ENCODE data around the gene TMEM178A.

The TMEM178A gene

GRCh38 chr2:39659765-39660611, 5.7 kb upstream of the TMEM178A start:
- H3K9me3 ChIP-seq (replicated peaks in 1 of 11), result peaks cover 3 to 11% (median 8%) of the 10 kb centered on the region in 11 experiments; a peak in 20 of 22 replicates
- no peak overlapping the region for H3K9ac ChIP-seq
- H4K20me1 ChIP-seq, result no peaks in the 10 kb centered on the region; a peak in 1 of 22 replicates

GRCh38 chr2:39660612-39661236, 5.0 kb upstream of the TMEM178A start:
- H3K27ac ChIP-seq, result no peak overlapping the region
- no peak for TF ChIP-seq Cebpa-rat (IDR thresholded peaks at IDR 0.05)
- peaks cover 0 to 6% (median under 1%) of the 10 kb centered on the region in 11 experiments; a peak in 12 of 22 replicates for H3K9me3 ChIP-seq (replicated peaks in 1 of 11)

More at GRCh38 chr2:39659765-39660611, 5.7 kb upstream of the TMEM178A start:
- H3K27me3 ChIP-seq, result peaks cover 15 to 26% (median 19%) of the 10 kb centered on the region in 11 experiments
- no peaks in the 10 kb centered on the region for H3K4me1 ChIP-seq
- TF ChIP-seq Cebpa-rat (IDR thresholded peaks at IDR 0.05), result no peak
- no peak overlapping the region for H3K4me2 ChIP-seq
- no peak overlapping the region for H3K27ac ChIP-seq
- no peak overlapping the region for H3K4me3 ChIP-seq
- no peaks in the 10 kb centered on the region for H3K36me3 ChIP-seq

GRCh38 chr2:39661826-39662225, 3.9 kb upstream of the TMEM178A start:
- Histone ChIP-seq H3K9ac (no peak overlapping the region), H3K27me3 (peaks cover 32 to 42% (median 36%) of the 10 kb centered on the region in 11 experiments), H4K20me1 (peaks cover 0 to 10% (median 0%) of the 10 kb centered on the region in 11 experiments; a peak in 3 of 22 replicates), H3K4me3 (no peak overlapping the region), H3K36me3 (no peaks in the 10 kb centered on the region), H3K4me2 (no peak overlapping the region), H3K4me1 (peaks cover 5 to 10% (median 9%) of the 10 kb centered on the region in 10 experiments; a peak in 15 of 20 replicates), H3K9me3 (replicated peaks in 1 of 11) (peaks cover 0 to 5% (median 0%) of the 10 kb centered on the region in 11 experiments; a peak in 1 of 22 replicates), H3K27ac (no peak overlapping the region)
- TF ChIP-seq Cebpa-rat (IDR thresholded peaks at IDR 0.05), result no peak

More at GRCh38 chr2:39660612-39661236, 5.0 kb upstream of the TMEM178A start:
- H3K9ac ChIP-seq, result no peak overlapping the region
- H4K20me1 ChIP-seq, result no peaks in the 10 kb centered on the region; a peak in 1 of 22 replicates
- peaks cover 20 to 31% (median 25%) of the 10 kb centered on the region in 11 experiments for H3K27me3 ChIP-seq
- no peak overlapping the region for H3K4me3 ChIP-seq
- no peaks in the 10 kb centered on the region for H3K4me1 ChIP-seq
- H3K36me3 ChIP-seq, result no peaks in the 10 kb centered on the region
- H3K4me2 ChIP-seq, result no peak overlapping the region

DNA sequence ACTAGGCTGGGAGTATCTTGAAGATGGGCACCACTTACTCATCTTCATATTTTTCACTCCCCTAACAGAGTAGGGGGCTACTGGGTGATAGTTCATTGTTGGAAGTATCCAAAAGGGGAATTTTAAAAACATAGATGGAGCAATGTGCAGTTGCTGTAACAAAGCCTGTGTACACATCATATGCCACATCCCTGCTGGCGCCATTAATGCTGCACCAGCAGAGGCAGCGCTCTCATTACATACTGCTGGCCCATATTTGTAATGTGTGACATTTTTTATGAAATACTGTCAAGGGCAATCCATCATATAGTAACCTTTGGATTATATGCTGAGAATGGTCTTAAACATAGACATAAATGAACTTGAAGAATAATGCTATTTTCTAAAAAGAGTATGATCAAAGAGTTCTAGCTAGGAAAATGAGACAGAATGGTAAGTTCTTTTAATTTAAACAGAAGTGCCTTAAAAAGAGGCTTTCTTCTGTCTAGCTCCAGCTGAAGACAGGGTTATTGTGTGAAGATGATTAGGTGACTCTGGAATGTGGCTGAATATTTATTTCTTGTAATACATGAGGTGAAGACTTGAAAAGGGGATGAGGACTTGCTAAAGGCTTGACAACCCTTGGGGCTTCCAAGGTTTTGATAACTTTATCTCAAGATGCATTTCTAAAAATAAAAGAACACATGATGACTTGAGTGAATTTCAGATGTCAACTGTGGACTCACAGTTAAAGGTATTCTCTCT, 2.4 kb upstream of the TMEM178A start:
- peaks cover 47 to 58% (median 51%) of the 10 kb centered on the region in 11 experiments for H3K27me3 ChIP-seq
- peaks cover 0 to 15% (median 8%) of the 10 kb centered on the region in 11 experiments; a peak in 5 of 22 replicates for H3K9me3 ChIP-seq (replicated peaks in 1 of 11)
- no peak overlapping the region for H3K4me2 ChIP-seq
- no peak overlapping the region for H3K4me3 ChIP-seq
- TF ChIP-seq Cebpa-rat (IDR thresholded peaks at IDR 0.05), result no peak
- no peaks in the 10 kb centered on the region for H3K36me3 ChIP-seq
- peaks cover 5 to 10% (median 9%) of the 10 kb centered on the region in 10 experiments; a peak in 15 of 20 replicates for H3K4me1 ChIP-seq
- peaks cover 0 to 12% (median 0%) of the 10 kb centered on the region in 11 experiments; a peak in 3 of 22 replicates for H4K20me1 ChIP-seq
- H3K9ac ChIP-seq, result no peak overlapping the region
- no peak overlapping the region for H3K27ac ChIP-seq

DNA sequence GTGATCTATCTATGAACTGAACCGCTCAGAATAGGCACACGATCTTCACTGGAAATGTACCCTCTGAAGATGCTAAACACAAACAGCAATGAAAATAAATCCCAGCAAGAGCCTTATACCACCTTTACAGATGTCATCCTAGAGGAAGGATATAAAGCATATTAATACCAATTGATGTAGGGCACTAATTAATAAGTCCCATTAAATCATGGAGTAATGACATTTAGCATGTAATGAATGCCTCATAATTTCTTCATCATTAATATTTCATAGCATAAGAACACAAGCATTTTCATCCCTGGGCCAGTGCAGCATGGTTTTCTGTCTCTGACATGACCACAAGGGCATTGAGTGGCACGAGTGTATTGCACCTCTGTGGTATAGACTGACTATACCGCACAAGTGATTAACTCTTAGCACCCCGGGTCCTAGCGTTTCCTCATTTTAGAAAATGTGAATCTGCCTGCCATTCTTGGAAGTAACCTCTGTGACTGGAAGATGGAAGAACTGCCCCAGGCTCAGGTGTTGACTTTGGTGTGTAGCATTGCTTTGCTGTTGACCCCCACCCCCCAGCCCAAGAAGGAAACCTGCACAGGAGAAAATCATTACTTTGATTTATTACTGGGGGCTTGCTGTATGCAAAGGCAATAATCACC, 1.4 kb upstream of the TMEM178A start:
- peaks cover 0 to 12% (median 0%) of the 10 kb centered on the region in 11 experiments; a peak in 3 of 22 replicates for H4K20me1 ChIP-seq
- peaks cover 5 to 10% (median 9%) of the 10 kb centered on the region in 10 experiments; a peak in 15 of 20 replicates for H3K4me1 ChIP-seq
- no peaks in the 10 kb centered on the region for H3K36me3 ChIP-seq
- peaks cover 0 to 15% (median 8%) of the 10 kb centered on the region in 11 experiments; a peak in 5 of 22 replicates for H3K9me3 ChIP-seq (replicated peaks in 1 of 11)
- no peak overlapping the region for H3K4me2 ChIP-seq
- peaks cover 53 to 68% (median 61%) of the 10 kb centered on the region in 11 experiments for H3K27me3 ChIP-seq
- H3K4me3 ChIP-seq, result no peak overlapping the region
- no peak overlapping the region for H3K27ac ChIP-seq
- H3K9ac ChIP-seq, result no peak overlapping the region
- TF ChIP-seq Cebpa-rat (IDR thresholded peaks at IDR 0.05), result no peak

DNA sequence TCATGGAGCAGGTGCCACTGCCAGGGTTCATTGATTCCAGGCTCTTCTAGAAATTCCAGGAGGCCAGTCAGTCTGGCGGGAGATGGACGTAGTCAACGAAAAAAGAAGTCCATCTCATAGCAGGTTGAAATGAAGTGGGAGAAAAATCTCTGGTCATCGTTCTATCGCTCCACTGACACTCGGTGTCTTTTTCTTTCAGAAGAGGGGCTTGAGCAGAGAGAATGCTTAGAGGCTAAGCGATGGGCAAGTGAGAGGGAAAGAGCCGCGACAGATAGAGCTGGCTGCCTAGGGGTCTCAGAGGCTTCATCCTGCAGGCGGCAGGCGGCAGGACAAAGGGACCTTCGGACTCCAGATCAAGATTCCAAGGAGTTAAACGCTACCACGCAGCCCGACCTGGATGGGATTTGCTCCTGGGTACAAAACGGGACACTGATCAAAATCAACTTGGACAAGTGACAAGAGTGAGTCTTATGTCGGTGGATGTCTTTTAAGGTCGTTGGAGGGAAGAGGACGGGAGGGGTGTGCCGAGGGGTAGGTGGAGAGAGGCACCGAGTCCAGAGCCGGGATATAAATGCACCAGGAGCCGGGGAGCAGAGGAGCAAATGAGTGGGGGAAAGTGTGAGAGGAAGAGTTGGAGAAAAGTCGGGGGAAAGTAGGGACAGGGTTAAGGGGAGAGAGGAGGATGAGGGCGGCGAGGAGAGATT, 677 bp upstream of the TMEM178A start:
- peaks cover 0 to 15% (median 8%) of the 10 kb centered on the region in 11 experiments; a peak in 5 of 22 replicates for H3K9me3 ChIP-seq (replicated peaks in 1 of 11)
- peaks cover 5 to 10% (median 9%) of the 10 kb centered on the region in 10 experiments; a peak in 15 of 20 replicates for H3K4me1 ChIP-seq
- H3K4me3 ChIP-seq, result no peak overlapping the region
- no peak overlapping the region for H3K9ac ChIP-seq
- TF ChIP-seq Cebpa-rat (IDR thresholded peaks at IDR 0.05), result no peak
- H3K36me3 ChIP-seq, result no peaks in the 10 kb centered on the region
- no peak overlapping the region for H3K27ac ChIP-seq
- H4K20me1 ChIP-seq, result peaks cover 0 to 12% (median 0%) of the 10 kb centered on the region in 11 experiments; a peak in 3 of 22 replicates
- H3K27me3 ChIP-seq, result peaks cover 53 to 74% (median 61%) of the 10 kb centered on the region in 11 experiments
- H3K4me2 ChIP-seq, result no peak overlapping the region

DNA sequence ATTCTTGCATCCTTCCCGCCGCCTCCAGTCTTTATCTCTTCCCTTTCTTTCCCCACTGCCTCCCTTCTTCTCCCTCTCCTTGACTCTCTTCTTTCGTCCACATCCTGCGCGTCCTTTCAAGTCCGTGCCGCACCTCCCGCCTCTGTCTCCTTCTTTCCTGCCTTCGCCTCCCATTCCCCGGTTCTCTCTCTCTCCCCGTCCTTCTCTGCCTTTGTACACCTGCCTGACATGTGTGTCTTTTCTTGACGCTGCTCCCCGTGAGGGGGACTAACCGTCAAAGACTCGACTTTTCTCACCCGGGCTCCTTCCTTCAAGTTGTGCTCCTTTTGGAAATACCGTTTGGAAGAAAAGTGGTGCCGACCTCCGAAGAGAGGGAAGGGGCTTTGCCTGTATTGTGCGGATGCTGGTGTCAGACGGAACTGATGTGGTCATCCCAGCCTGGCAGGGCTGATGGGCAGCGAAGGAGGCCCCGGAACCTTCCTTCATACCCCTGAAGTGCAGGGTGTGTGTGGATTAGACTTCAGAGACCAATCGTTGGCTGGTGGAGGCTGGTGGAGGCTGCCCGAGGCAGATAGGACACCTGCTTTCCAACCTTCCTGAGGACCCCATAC, 879 bp downstream of the TMEM178A start:
- H3K4me2 ChIP-seq, result peak overlapping the region; percentile 93 to 100 (median 99)
- no peak overlapping the region for H3K27ac ChIP-seq
- no peaks in the 10 kb centered on the region for H3K36me3 ChIP-seq
- peak overlapping the region in 8 of 11 experiments; percentile 45 to 66 (median 58); a peak in 10 of 22 replicates for H3K9ac ChIP-seq
- peaks cover 0 to 15% (median 8%) of the 10 kb centered on the region in 11 experiments; a peak in 5 of 22 replicates for H3K9me3 ChIP-seq (replicated peaks in 1 of 11)
- H3K27me3 ChIP-seq, result peaks cover 53 to 74% (median 61%) of the 10 kb centered on the region in 11 experiments
- peaks cover 0 to 12% (median 0%) of the 10 kb centered on the region in 11 experiments; a peak in 3 of 22 replicates for H4K20me1 ChIP-seq
- TF ChIP-seq Cebpa-rat (IDR thresholded peaks at IDR 0.05), result no peak
- H3K4me3 ChIP-seq, result peak overlapping the region; percentile 62 to 78 (median 68)
- H3K4me1 ChIP-seq, result peaks cover 5 to 10% (median 9%) of the 10 kb centered on the region in 10 experiments; a peak in 15 of 20 replicates

Measured in BLaER1 treated with 17β-estradiol and CSF1 and Interleukin-3, amounts not matched to agents 10 nM and 100 nM (cell line).